ENCODE measurements around the gene ART4. TPM values are rescaled to one million over a fixed set of nuclear protein-coding genes. Genes with fewer than 3 reads are reported as not detected.

Gene ART4
- total RNA-seq, 1 experiment from 2014 or later, result not detected

DNA sequence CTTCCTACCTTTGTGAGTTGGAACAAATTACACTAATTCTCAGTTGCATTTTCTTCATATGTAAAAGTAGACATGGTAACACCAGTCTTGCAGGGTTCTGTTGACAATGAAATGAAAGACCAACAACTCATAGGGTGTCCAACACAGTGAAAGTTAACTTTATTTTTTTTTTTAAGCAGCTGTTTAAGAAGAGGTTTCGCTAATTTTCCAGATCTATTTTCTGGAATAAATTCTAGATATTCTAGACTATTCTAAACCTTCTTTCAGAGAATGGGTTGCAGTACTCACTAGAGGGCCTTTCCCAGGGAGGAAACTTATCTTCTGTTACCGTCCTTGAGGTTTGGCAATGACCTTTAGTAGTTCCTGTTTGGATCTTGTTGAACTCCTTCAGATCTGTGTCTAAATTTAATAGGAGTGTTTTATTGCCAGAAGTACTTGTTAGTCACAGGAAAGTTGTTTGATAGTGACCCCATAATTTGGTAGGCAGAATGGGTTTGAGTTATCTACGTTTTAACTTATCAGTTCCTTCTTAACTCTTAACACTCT, 2.8 kb upstream of the ART4 start (continued):
- TF ChIP-seq, protein P1, sequence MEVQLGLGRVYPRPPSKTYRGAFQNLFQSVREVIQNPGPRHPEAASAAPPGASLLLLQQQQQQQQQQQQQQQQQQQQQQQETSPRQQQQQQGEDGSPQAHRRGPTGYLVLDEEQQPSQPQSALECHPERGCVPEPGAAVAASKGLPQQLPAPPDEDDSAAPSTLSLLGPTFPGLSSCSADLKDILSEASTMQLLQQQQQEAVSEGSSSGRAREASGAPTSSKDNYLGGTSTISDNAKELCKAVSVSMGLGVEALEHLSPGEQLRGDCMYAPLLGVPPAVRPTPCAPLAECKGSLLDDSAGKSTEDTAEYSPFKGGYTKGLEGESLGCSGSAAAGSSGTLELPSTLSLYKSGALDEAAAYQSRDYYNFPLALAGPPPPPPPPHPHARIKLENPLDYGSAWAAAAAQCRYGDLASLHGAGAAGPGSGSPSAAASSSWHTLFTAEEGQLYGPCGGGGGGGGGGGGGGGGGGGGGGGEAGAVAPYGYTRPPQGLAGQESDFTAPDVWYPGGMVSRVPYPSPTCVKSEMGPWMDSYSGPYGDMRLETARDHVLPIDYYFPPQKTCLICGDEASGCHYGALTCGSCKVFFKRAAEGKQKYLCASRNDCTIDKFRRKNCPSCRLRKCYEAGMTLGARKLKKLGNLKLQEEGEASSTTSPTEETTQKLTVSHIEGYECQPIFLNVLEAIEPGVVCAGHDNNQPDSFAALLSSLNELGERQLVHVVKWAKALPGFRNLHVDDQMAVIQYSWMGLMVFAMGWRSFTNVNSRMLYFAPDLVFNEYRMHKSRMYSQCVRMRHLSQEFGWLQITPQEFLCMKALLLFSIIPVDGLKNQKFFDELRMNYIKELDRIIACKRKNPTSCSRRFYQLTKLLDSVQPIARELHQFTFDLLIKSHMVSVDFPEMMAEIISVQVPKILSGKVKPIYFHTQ (CRISPR knock-in tag; IDR thresholded peaks at IDR 0.05), result no peak
- TF ChIP-seq, protein P2, sequence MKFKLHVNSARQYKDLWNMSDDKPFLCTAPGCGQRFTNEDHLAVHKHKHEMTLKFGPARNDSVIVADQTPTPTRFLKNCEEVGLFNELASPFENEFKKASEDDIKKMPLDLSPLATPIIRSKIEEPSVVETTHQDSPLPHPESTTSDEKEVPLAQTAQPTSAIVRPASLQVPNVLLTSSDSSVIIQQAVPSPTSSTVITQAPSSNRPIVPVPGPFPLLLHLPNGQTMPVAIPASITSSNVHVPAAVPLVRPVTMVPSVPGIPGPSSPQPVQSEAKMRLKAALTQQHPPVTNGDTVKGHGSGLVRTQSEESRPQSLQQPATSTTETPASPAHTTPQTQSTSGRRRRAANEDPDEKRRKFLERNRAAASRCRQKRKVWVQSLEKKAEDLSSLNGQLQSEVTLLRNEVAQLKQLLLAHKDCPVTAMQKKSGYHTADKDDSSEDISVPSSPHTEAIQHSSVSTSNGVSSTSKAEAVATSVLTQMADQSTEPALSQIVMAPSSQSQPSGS (CRISPR knock-in tag; IDR thresholded peaks at IDR 0.05; ENCODE audit: borderline replicate concordance, low read depth), result no peak
- TF ChIP-seq ZNF317 (CRISPR knock-in tag; IDR thresholded peaks at IDR 0.05; ENCODE audit: borderline replicate concordance, low read depth), result no peak
- TF ChIP-seq, protein P3, sequence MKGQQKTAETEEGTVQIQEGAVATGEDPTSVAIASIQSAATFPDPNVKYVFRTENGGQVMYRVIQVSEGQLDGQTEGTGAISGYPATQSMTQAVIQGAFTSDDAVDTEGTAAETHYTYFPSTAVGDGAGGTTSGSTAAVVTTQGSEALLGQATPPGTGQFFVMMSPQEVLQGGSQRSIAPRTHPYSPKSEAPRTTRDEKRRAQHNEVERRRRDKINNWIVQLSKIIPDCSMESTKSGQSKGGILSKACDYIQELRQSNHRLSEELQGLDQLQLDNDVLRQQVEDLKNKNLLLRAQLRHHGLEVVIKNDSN (CRISPR knock-in tag; IDR thresholded peaks at IDR 0.05), result no peak
- TF ChIP-seq, protein P4, sequence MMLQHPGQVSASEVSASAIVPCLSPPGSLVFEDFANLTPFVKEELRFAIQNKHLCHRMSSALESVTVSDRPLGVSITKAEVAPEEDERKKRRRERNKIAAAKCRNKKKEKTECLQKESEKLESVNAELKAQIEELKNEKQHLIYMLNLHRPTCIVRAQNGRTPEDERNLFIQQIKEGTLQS (CRISPR knock-in tag; conservative IDR thresholded peaks at IDR 0.05), result no peak
- TF ChIP-seq TEAD4 (CRISPR knock-in tag; IDR thresholded peaks at IDR 0.05), result no peak

DNA sequence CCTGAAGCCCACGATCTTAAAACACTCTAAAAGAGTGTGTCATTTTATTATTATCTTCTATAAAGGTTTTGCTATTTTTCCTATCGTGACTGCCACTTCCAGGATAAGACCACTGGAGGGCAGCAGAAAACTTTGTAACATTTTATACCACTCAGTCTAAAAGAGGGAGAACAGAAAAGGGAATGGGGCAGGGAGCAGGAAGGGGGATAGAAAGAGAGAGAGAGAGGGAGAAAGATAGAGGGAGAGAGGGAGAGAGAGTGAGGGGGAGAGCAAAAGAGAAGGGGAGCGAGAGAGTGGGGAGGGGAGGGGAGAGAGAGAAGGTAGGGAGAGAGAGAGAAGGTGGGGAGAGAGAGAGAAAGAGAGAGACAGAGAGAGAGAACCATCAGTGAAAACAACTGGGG, 2.0 kb upstream of the ART4 start:
- Mint-ChIP-seq H3K27ac (no peak overlapping the region), H3K4me3 (no peak overlapping the region), H3K4me1 (no peaks in the 10 kb centered on the region), H3K27me3 (ENCODE audit: low read depth) (no peaks in the 10 kb centered on the region; the same call in 1 of the 2 replicates), H3K9me3 (no peaks in the 10 kb centered on the region), H3K36me3 (no peaks in the 10 kb centered on the region)
- CTCF ChIA-PET, result interaction anchor here (0.5 to 1.1 kb wide), 7 partner anchors 9 to 376 kb away, joined by 3 to 9 read pairs (median 3); partner anchors contain the start of gene RERG
- peak; percentile 32 for DNase-seq (ENCODE audit: low spot score)
- peak; percentile 90 for ATAC-seq
- POLR2A ChIA-PET, result no interaction called here
- TF ChIP-seq, protein P3 (CRISPR knock-in tag; IDR thresholded peaks at IDR 0.05), result no peak
- TF ChIP-seq ZNF671 (CRISPR knock-in tag; IDR thresholded peaks at IDR 0.05) (no peak), TP53 (CRISPR knock-in tag; IDR thresholded peaks at IDR 0.05) (no peak), FOXP1 (CRISPR knock-in tag; IDR thresholded peaks at IDR 0.05; ENCODE audit: borderline replicate concordance) (no peak)
- TF ChIP-seq, protein P5, sequence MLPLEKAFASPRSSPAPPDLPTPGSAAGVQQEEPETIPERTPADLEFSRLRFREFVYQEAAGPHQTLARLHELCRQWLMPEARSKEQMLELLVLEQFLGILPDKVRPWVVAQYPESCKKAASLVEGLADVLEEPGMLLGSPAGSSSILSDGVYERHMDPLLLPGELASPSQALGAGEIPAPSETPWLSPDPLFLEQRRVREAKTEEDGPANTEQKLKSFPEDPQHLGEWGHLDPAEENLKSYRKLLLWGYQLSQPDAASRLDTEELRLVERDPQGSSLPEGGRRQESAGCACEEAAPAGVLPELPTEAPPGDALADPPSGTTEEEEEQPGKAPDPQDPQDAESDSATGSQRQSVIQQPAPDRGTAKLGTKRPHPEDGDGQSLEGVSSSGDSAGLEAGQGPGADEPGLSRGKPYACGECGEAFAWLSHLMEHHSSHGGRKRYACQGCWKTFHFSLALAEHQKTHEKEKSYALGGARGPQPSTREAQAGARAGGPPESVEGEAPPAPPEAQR (CRISPR knock-in tag; IDR thresholded peaks at IDR 0.05), result no peak
- TF ChIP-seq, protein P6, sequence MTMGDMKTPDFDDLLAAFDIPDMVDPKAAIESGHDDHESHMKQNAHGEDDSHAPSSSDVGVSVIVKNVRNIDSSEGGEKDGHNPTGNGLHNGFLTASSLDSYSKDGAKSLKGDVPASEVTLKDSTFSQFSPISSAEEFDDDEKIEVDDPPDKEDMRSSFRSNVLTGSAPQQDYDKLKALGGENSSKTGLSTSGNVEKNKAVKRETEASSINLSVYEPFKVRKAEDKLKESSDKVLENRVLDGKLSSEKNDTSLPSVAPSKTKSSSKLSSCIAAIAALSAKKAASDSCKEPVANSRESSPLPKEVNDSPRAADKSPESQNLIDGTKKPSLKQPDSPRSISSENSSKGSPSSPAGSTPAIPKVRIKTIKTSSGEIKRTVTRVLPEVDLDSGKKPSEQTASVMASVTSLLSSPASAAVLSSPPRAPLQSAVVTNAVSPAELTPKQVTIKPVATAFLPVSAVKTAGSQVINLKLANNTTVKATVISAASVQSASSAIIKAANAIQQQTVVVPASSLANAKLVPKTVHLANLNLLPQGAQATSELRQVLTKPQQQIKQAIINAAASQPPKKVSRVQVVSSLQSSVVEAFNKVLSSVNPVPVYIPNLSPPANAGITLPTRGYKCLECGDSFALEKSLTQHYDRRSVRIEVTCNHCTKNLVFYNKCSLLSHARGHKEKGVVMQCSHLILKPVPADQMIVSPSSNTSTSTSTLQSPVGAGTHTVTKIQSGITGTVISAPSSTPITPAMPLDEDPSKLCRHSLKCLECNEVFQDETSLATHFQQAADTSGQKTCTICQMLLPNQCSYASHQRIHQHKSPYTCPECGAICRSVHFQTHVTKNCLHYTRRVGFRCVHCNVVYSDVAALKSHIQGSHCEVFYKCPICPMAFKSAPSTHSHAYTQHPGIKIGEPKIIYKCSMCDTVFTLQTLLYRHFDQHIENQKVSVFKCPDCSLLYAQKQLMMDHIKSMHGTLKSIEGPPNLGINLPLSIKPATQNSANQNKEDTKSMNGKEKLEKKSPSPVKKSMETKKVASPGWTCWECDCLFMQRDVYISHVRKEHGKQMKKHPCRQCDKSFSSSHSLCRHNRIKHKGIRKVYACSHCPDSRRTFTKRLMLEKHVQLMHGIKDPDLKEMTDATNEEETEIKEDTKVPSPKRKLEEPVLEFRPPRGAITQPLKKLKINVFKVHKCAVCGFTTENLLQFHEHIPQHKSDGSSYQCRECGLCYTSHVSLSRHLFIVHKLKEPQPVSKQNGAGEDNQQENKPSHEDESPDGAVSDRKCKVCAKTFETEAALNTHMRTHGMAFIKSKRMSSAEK (CRISPR knock-in tag; IDR thresholded peaks at IDR 0.05; ENCODE audit: borderline replicate concordance), result no peak
- TF ChIP-seq, protein P7, sequence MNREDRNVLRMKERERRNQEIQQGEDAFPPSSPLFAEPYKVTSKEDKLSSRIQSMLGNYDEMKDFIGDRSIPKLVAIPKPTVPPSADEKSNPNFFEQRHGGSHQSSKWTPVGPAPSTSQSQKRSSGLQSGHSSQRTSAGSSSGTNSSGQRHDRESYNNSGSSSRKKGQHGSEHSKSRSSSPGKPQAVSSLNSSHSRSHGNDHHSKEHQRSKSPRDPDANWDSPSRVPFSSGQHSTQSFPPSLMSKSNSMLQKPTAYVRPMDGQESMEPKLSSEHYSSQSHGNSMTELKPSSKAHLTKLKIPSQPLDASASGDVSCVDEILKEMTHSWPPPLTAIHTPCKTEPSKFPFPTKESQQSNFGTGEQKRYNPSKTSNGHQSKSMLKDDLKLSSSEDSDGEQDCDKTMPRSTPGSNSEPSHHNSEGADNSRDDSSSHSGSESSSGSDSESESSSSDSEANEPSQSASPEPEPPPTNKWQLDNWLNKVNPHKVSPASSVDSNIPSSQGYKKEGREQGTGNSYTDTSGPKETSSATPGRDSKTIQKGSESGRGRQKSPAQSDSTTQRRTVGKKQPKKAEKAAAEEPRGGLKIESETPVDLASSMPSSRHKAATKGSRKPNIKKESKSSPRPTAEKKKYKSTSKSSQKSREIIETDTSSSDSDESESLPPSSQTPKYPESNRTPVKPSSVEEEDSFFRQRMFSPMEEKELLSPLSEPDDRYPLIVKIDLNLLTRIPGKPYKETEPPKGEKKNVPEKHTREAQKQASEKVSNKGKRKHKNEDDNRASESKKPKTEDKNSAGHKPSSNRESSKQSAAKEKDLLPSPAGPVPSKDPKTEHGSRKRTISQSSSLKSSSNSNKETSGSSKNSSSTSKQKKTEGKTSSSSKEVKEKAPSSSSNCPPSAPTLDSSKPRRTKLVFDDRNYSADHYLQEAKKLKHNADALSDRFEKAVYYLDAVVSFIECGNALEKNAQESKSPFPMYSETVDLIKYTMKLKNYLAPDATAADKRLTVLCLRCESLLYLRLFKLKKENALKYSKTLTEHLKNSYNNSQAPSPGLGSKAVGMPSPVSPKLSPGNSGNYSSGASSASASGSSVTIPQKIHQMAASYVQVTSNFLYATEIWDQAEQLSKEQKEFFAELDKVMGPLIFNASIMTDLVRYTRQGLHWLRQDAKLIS (CRISPR knock-in tag; IDR thresholded peaks at IDR 0.05; ENCODE audit: borderline replicate concordance), result no peak
- TF ChIP-seq, protein P1 (CRISPR knock-in tag; IDR thresholded peaks at IDR 0.05), result no peak
- TF ChIP-seq, protein P8, sequence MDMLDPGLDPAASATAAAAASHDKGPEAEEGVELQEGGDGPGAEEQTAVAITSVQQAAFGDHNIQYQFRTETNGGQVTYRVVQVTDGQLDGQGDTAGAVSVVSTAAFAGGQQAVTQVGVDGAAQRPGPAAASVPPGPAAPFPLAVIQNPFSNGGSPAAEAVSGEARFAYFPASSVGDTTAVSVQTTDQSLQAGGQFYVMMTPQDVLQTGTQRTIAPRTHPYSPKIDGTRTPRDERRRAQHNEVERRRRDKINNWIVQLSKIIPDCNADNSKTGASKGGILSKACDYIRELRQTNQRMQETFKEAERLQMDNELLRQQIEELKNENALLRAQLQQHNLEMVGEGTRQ (CRISPR knock-in tag; IDR thresholded peaks at IDR 0.05), result no peak
